ENCODE measurements around the gene LRRC41.

Gene LRRC41

GRCh38 chr1:46303872-46304326 is 483 bp upstream of the LRRC41 start:
- Histone ChIP-seq H3K9me3 (ENCODE audit: control insufficient read depth in 2 of 2, low read length in 2 of 2) (no peaks in the 10 kb centered on the region), H3K27me3 (ENCODE audit: control insufficient read depth in 2 of 2, insufficient read depth in 2 of 2, low read length in 2 of 2) (no peaks in the 10 kb centered on the region), H3K27ac (ENCODE audit: low read depth in 2 of 2, low read length in 2 of 2) (peak overlapping the region; percentile 94 to 96), H3K9ac (ENCODE audit: low read depth in 1 of 2, low read length in 2 of 2) (peak overlapping the region; percentile 94 to 100), H3K4me1 (ENCODE audit: control insufficient read depth in 2 of 2, insufficient read depth in 2 of 2, low read length in 2 of 2) (peaks cover 14 to 28% of the 10 kb centered on the region in 2 donors), H3K4me3 (ENCODE audit: low read length in 2 of 2) (peak overlapping the region; percentile 97 to 98), H3K36me3 (ENCODE audit: control insufficient read depth in 2 of 2, insufficient read depth in 2 of 2, low read length in 2 of 2) (peaks cover 4 to 6% of the 10 kb centered on the region in 2 donors)

- H3K4me1 ChIP-seq (ENCODE audit: control insufficient read depth in 2 of 2, insufficient read depth in 2 of 2, low read length in 2 of 2): peaks cover 14 to 28% of the 10 kb centered on the region in 2 donors
- H3K4me3 ChIP-seq (ENCODE audit: low read length in 2 of 2): peak overlapping the region; percentile 97 to 98
- peak overlapping the region; percentile 94 to 96 for H3K27ac ChIP-seq (ENCODE audit: low read depth in 2 of 2, low read length in 2 of 2)
- no peaks in the 10 kb centered on the region for H3K9me3 ChIP-seq (ENCODE audit: control insufficient read depth in 2 of 2, low read length in 2 of 2)
- H3K27me3 ChIP-seq (ENCODE audit: control insufficient read depth in 2 of 2, insufficient read depth in 2 of 2, low read length in 2 of 2): no peaks in the 10 kb centered on the region
- H3K9ac ChIP-seq (ENCODE audit: low read depth in 1 of 2, low read length in 2 of 2): peak overlapping the region; percentile 91 to 94
- H3K36me3 ChIP-seq (ENCODE audit: control insufficient read depth in 2 of 2, insufficient read depth in 2 of 2, low read length in 2 of 2): peaks cover 6 to 7% of the 10 kb centered on the region in 2 donors
These were observed 777 bp downstream of the LRRC41 start for GRCh38 chr1:46302641-46303037.

- H3K36me3 ChIP-seq (ENCODE audit: control insufficient read depth in 2 of 2, insufficient read depth in 2 of 2, low read length in 2 of 2): peaks cover 10 to 13% of the 10 kb centered on the region in 2 donors
- H3K4me1 ChIP-seq (ENCODE audit: control insufficient read depth in 2 of 2, insufficient read depth in 2 of 2, low read length in 2 of 2): peaks cover 14 to 25% of the 10 kb centered on the region in 2 donors
- peak overlapping the region; percentile 94 to 96 for H3K27ac ChIP-seq (ENCODE audit: low read depth in 2 of 2, low read length in 2 of 2)
- H3K9ac ChIP-seq (ENCODE audit: low read depth in 1 of 2, low read length in 2 of 2): peak overlapping the region; percentile 91 to 94
- no peaks in the 10 kb centered on the region for H3K9me3 ChIP-seq (ENCODE audit: control insufficient read depth in 2 of 2, low read length in 2 of 2)
- H3K27me3 ChIP-seq (ENCODE audit: control insufficient read depth in 2 of 2, insufficient read depth in 2 of 2, low read length in 2 of 2): no peaks in the 10 kb centered on the region
- H3K4me3 ChIP-seq (ENCODE audit: low read length in 2 of 2): peak overlapping the region; percentile 97 to 98
These were observed 1.4 kb downstream of the LRRC41 start for GRCh38 chr1:46301808-46302640.

- Histone ChIP-seq H3K36me3 (ENCODE audit: control insufficient read depth in 2 of 2, insufficient read depth in 2 of 2, low read length in 2 of 2) (peaks cover 16% of the 10 kb centered on the region in 2 donors), H3K27me3 (ENCODE audit: control insufficient read depth in 2 of 2, insufficient read depth in 2 of 2, low read length in 2 of 2) (no peaks in the 10 kb centered on the region), H3K9ac (ENCODE audit: low read depth in 1 of 2, low read length in 2 of 2) (peak overlapping the region; percentile 91 to 94), H3K9me3 (ENCODE audit: control insufficient read depth in 2 of 2, low read length in 2 of 2) (no peaks in the 10 kb centered on the region), H3K4me3 (ENCODE audit: low read length in 2 of 2) (peak overlapping the region; percentile 97 to 98), H3K27ac (ENCODE audit: low read depth in 2 of 2, low read length in 2 of 2) (peak overlapping the region; percentile 94 to 96), H3K4me1 (ENCODE audit: control insufficient read depth in 2 of 2, insufficient read depth in 2 of 2, low read length in 2 of 2) (peaks cover 14 to 21% of the 10 kb centered on the region in 2 donors)
These were observed 2.0 kb downstream of the LRRC41 start for GRCh38 chr1:46301406-46301807.

- Histone ChIP-seq H3K27ac (ENCODE audit: low read depth in 2 of 2, low read length in 2 of 2) (peak overlapping the region in 1 of 2 donors; percentile 96), H3K36me3 (ENCODE audit: control insufficient read depth in 2 of 2, insufficient read depth in 2 of 2, low read length in 2 of 2) (peaks cover 17 to 18% of the 10 kb centered on the region in 2 donors), H3K4me1 (ENCODE audit: control insufficient read depth in 2 of 2, insufficient read depth in 2 of 2, low read length in 2 of 2) (peaks cover 14 to 21% of the 10 kb centered on the region in 2 donors), H3K27me3 (ENCODE audit: control insufficient read depth in 2 of 2, insufficient read depth in 2 of 2, low read length in 2 of 2) (no peaks in the 10 kb centered on the region), H3K9me3 (ENCODE audit: control insufficient read depth in 2 of 2, low read length in 2 of 2) (no peaks in the 10 kb centered on the region), H3K9ac (ENCODE audit: low read depth in 1 of 2, low read length in 2 of 2) (peak overlapping the region; percentile 91 to 94), H3K4me3 (ENCODE audit: low read length in 2 of 2) (peak overlapping the region; percentile 97 to 98)
These were observed 2.6 kb downstream of the LRRC41 start for GRCh38 chr1:46300673-46301405.

- Histone ChIP-seq H3K4me3 (ENCODE audit: low read length in 2 of 2) (no peak overlapping the region), H3K9me3 (ENCODE audit: control insufficient read depth in 2 of 2, low read length in 2 of 2) (no peaks in the 10 kb centered on the region), H3K4me1 (ENCODE audit: control insufficient read depth in 2 of 2, insufficient read depth in 2 of 2, low read length in 2 of 2) (peaks cover 12 to 16% of the 10 kb centered on the region in 2 donors), H3K27me3 (ENCODE audit: control insufficient read depth in 2 of 2, insufficient read depth in 2 of 2, low read length in 2 of 2) (no peaks in the 10 kb centered on the region), H3K36me3 (ENCODE audit: control insufficient read depth in 2 of 2, insufficient read depth in 2 of 2, low read length in 2 of 2) (peaks cover 23 to 29% of the 10 kb centered on the region in 2 donors), H3K27ac (ENCODE audit: low read depth in 2 of 2, low read length in 2 of 2) (no peak overlapping the region), H3K9ac (ENCODE audit: low read depth in 1 of 2, low read length in 2 of 2) (no peak overlapping the region)
These were observed 5.0 kb downstream of the LRRC41 start for GRCh38 chr1:46298387-46298786.

GRCh38 chr1:46295306-46295705 is 8.1 kb downstream of the LRRC41 start:
- Histone ChIP-seq H3K9ac (ENCODE audit: low read depth in 1 of 2, low read length in 2 of 2) (no peak overlapping the region), H3K27ac (ENCODE audit: low read depth in 2 of 2, low read length in 2 of 2) (no peak overlapping the region), H3K9me3 (ENCODE audit: control insufficient read depth in 2 of 2, low read length in 2 of 2) (no peaks in the 10 kb centered on the region), H3K36me3 (ENCODE audit: control insufficient read depth in 2 of 2, insufficient read depth in 2 of 2, low read length in 2 of 2) (peaks cover 23 to 29% of the 10 kb centered on the region in 2 donors), H3K27me3 (ENCODE audit: control insufficient read depth in 2 of 2, insufficient read depth in 2 of 2, low read length in 2 of 2) (no peaks in the 10 kb centered on the region), H3K4me3 (ENCODE audit: low read length in 2 of 2) (no peak overlapping the region), H3K4me1 (ENCODE audit: control insufficient read depth in 2 of 2, insufficient read depth in 2 of 2, low read length in 2 of 2) (peaks cover 0 to under 1% of the 10 kb centered on the region in 2 donors)

GRCh38 chr1:46289976-46290375 is 13.4 kb downstream of the LRRC41 start:
- Histone ChIP-seq H3K36me3 (ENCODE audit: control insufficient read depth in 2 of 2, insufficient read depth in 2 of 2, low read length in 2 of 2) (peaks cover 25 to 36% of the 10 kb centered on the region in 2 donors), H3K27ac (ENCODE audit: low read depth in 2 of 2, low read length in 2 of 2) (no peak overlapping the region), H3K9ac (ENCODE audit: low read depth in 1 of 2, low read length in 2 of 2) (no peak overlapping the region), H3K4me1 (ENCODE audit: control insufficient read depth in 2 of 2, insufficient read depth in 2 of 2, low read length in 2 of 2) (peaks cover 0 to 2% of the 10 kb centered on the region in 2 donors), H3K27me3 (ENCODE audit: control insufficient read depth in 2 of 2, insufficient read depth in 2 of 2, low read length in 2 of 2) (no peaks in the 10 kb centered on the region), H3K4me3 (ENCODE audit: low read length in 2 of 2) (no peak overlapping the region), H3K9me3 (ENCODE audit: control insufficient read depth in 2 of 2, low read length in 2 of 2) (no peaks in the 10 kb centered on the region)

GRCh38 chr1:46289134-46289494 is 14.3 kb downstream of the LRRC41 start:
- Histone ChIP-seq H3K4me1 (ENCODE audit: control insufficient read depth in 2 of 2, insufficient read depth in 2 of 2, low read length in 2 of 2) (peaks cover 0 to 2% of the 10 kb centered on the region in 2 donors), H3K27ac (ENCODE audit: low read depth in 2 of 2, low read length in 2 of 2) (no peak overlapping the region), H3K9ac (ENCODE audit: low read depth in 1 of 2, low read length in 2 of 2) (no peak overlapping the region), H3K4me3 (ENCODE audit: low read length in 2 of 2) (no peak overlapping the region), H3K36me3 (ENCODE audit: control insufficient read depth in 2 of 2, insufficient read depth in 2 of 2, low read length in 2 of 2) (peaks cover 31 to 40% of the 10 kb centered on the region in 2 donors), H3K9me3 (ENCODE audit: control insufficient read depth in 2 of 2, low read length in 2 of 2) (no peaks in the 10 kb centered on the region), H3K27me3 (ENCODE audit: control insufficient read depth in 2 of 2, insufficient read depth in 2 of 2, low read length in 2 of 2) (no peaks in the 10 kb centered on the region)

Data from mucosa of rectum (tissue), 2 donors.